ENCODE results near the gene TXLNB. TPM values are rescaled to one million over a fixed set of nuclear protein-coding genes. Genes with fewer than 3 reads are reported as not detected.

TXLNB gene
- total and polyA plus RNA-seq, 2 donors (not counting 1 experiment from before 2014, with no cell fraction given), result 3.4 to 3.6 TPM

- H3K4me2 ChIP-seq (replicated peaks; ENCODE audit: low read depth, low read length, poor library complexity, severe bottlenecking), result no peak overlapping the region
- POLR2A ChIA-PET, result no interaction called here
- no peaks in the 10 kb centered on the region for H3K27me3 ChIP-seq (replicated peaks in 1 of 4; ENCODE audit: control extremely low read depth in 1 of 4, control insufficient read depth in 3 of 4, insufficient read depth in 4 of 4, low read length in 3 of 4)
- ATAC-seq (ENCODE audit: low read depth) (no peak), DNase-seq (no peak)
- no peak overlapping the region for H2AFZ ChIP-seq (ENCODE audit: insufficient read depth, low read depth, low read length, poor library complexity, severe bottlenecking)
- Mint-ChIP-seq H3K27me3 (no peaks in the 10 kb centered on the region), H3K4me3 (no peak overlapping the region), H3K27ac (no peak overlapping the region), H3K9me3 (ENCODE audit: insufficient read depth) (no peaks in the 10 kb centered on the region), H3K4me1 (peaks cover 4% of the 10 kb centered on the region)
- H3K9me3 ChIP-seq (ENCODE audit: control extremely low read depth in 1 of 3, control insufficient read depth in 2 of 3, insufficient read depth in 1 of 3, low read length in 2 of 3), result no peaks in the 10 kb centered on the region
- WGBS (ENCODE audit: insufficient coverage), result 98% methylated on average over 3 of the region's 3 CpGs
- no peak for TF ChIP-seq CTCF (IDR thresholded peaks at IDR 0.05)
- TF ChIP-seq EZH2 (IDR thresholded peaks at IDR 0.05; ENCODE audit: borderline replicate concordance, insufficient read depth, low read depth, low read length, poor library complexity, severe bottlenecking), result no peak
- CTCF ChIA-PET, result interaction anchor here (0.8 to 2.7 kb wide), 6 partner anchors 8 to 113 kb away, joined by 4 to 11 read pairs (median 4); no protein-coding TSS in a partner anchor
- intact Hi-C loops (cut with micrococcal nuclease), result loop anchor here (10.0 kb wide), 1 partner anchor 441 kb away; no protein-coding TSS in a partner anchor
- no peaks in the 10 kb centered on the region for H3K4me1 ChIP-seq (ENCODE audit: control insufficient read depth in 2 of 2, insufficient read depth in 2 of 2, low read length in 2 of 2)
- H3K36me3 ChIP-seq (replicated peaks in 1 of 2; ENCODE audit: control extremely low read depth in 1 of 2, control insufficient read depth in 1 of 2, extremely low read depth in 1 of 2, insufficient read depth in 2 of 2, low read length in 1 of 2), result peaks cover 1 to 17% of the 10 kb centered on the region in 2 experiments
- no peak overlapping the region for H3K4me3 ChIP-seq (ENCODE audit: control extremely low read depth in 1 of 5, extremely low read depth in 1 of 5, insufficient read depth in 1 of 5, low read depth in 2 of 5, low read length in 4 of 5)
- no peak overlapping the region for H3K9ac ChIP-seq (ENCODE audit: low read length)
- H3K79me2 ChIP-seq (ENCODE audit: control insufficient read depth, insufficient read depth, low read length), result no peaks in the 10 kb centered on the region
- no peak overlapping the region for H3K27ac ChIP-seq (ENCODE audit: low read length in 2 of 2)
- no peaks in the 10 kb centered on the region for H4K20me1 ChIP-seq (ENCODE audit: control insufficient read depth, insufficient read depth, low read length, poor library complexity, severe bottlenecking)
These were observed 35.7 kb downstream of the TXLNB start for GRCh38 chr6:139256087-139256486.

GRCh38 chr6:139254196-139254595 is 37.6 kb downstream of the TXLNB start:
- no peaks in the 10 kb centered on the region for H3K27me3 ChIP-seq (replicated peaks in 1 of 4; ENCODE audit: control extremely low read depth in 1 of 4, control insufficient read depth in 3 of 4, insufficient read depth in 4 of 4, low read length in 3 of 4)
- ChIA-PET CTCF (interaction anchor here (1.0 kb wide), 1 partner anchor 110 kb away, joined by 3 read pairs; no protein-coding TSS in a partner anchor), POLR2A (no interaction called here)
- no peaks in the 10 kb centered on the region for H3K27me3 Mint-ChIP-seq
- no peak overlapping the region for H3K9ac ChIP-seq (ENCODE audit: low read length)
- H3K79me2 ChIP-seq (ENCODE audit: control insufficient read depth, insufficient read depth, low read length), result no peaks in the 10 kb centered on the region
- TF ChIP-seq CTCF (IDR thresholded peaks at IDR 0.05), result no peak
- no peak for TF ChIP-seq EZH2 (IDR thresholded peaks at IDR 0.05; ENCODE audit: borderline replicate concordance, insufficient read depth, low read depth, low read length, poor library complexity, severe bottlenecking)
- H2AFZ ChIP-seq (ENCODE audit: insufficient read depth, low read depth, low read length, poor library complexity, severe bottlenecking), result no peak overlapping the region
- H3K27ac ChIP-seq (ENCODE audit: low read length in 2 of 2), result no peak overlapping the region
- no peaks in the 10 kb centered on the region for H3K9me3 Mint-ChIP-seq (ENCODE audit: insufficient read depth)
- no peak for DNase-seq
- peaks cover 5 to 6% of the 10 kb centered on the region in 2 donors for H3K4me1 ChIP-seq (ENCODE audit: control insufficient read depth in 2 of 2, insufficient read depth in 2 of 2, low read length in 2 of 2)
- H3K4me2 ChIP-seq (replicated peaks; ENCODE audit: low read depth, low read length, poor library complexity, severe bottlenecking), result no peak overlapping the region
- peaks cover 13% of the 10 kb centered on the region for H3K4me1 Mint-ChIP-seq
- no peak overlapping the region for H3K4me3 Mint-ChIP-seq
- peaks cover 1% of the 10 kb centered on the region in 2 experiments for H3K36me3 ChIP-seq (replicated peaks in 1 of 2; ENCODE audit: control extremely low read depth in 1 of 2, control insufficient read depth in 1 of 2, extremely low read depth in 1 of 2, insufficient read depth in 2 of 2, low read length in 1 of 2)
- no peak overlapping the region for H3K27ac Mint-ChIP-seq
- whole genome bisulfite sequencing (ENCODE audit: insufficient coverage), result no CpG with 5 or more reads among the region's 2 CpGs
- no peaks in the 10 kb centered on the region for H3K9me3 ChIP-seq (ENCODE audit: control extremely low read depth in 1 of 3, control insufficient read depth in 2 of 3, insufficient read depth in 1 of 3, low read length in 2 of 3)
- no peak for ATAC-seq (ENCODE audit: low read depth)
- intact Hi-C loops (cut with micrococcal nuclease), result loop anchor here (10.0 kb wide), 1 partner anchor 439 kb away; no protein-coding TSS in a partner anchor
- H3K4me3 ChIP-seq (ENCODE audit: control extremely low read depth in 1 of 5, extremely low read depth in 1 of 5, insufficient read depth in 1 of 5, low read depth in 2 of 5, low read length in 4 of 5), result no peak overlapping the region
- no peaks in the 10 kb centered on the region for H4K20me1 ChIP-seq (ENCODE audit: control insufficient read depth, insufficient read depth, low read length, poor library complexity, severe bottlenecking)

All from B cell (primary cell).